Right lobe of liver (tissue), 6 donors: ENCODE data around the gene TXN2. TPM values are rescaled to one million over a fixed set of nuclear protein-coding genes. Genes with fewer than 3 reads are reported as not detected.

Experiments used
- ATAC-seq, 4 donors: fragments of 200-7000 bp; cut with Tn5 transposase; one replicate each; pipeline ENCODE4 v1.9.1; 2020; ENCODE audit warnings: mild to moderate bottlenecking in 4 of 4, moderate library complexity in 4 of 4
- DNase-seq, 3 donors: peaks; one replicate each; pipeline ENCODE4 v3.0.0-alpha.2; 2020
- H3K27ac ChIP-seq, 3 donors: fragments of 200-600 bp; one replicate each; pipeline ENCODE4 v1.8.0; 2022
- H3K27me3 ChIP-seq, 2 donors: fragments of 200-600 bp; one replicate each; pipeline ENCODE4 v1.8.0; 2022
- H3K36me3 ChIP-seq, 4 donors: fragments of 200-600 bp; sonication (generic) in 1 of 4; one replicate each; pipeline versions ENCODE4 v1.5.1 to v1.8.0; 2017 to 2022; ENCODE audit warnings: control low read depth in 1 of 4
- H3K4me1 ChIP-seq, 4 donors: fragments of 200-600 bp; sonication (generic) in 1 of 4; one replicate each; pipeline versions ENCODE4 v1.5.1 to v1.8.0; 2017 to 2022; ENCODE audit warnings: control low read depth in 1 of 4
- H3K4me3 ChIP-seq, 3 donors: fragments of 200-600 bp; one replicate each; pipeline ENCODE4 v1.8.0; 2022
- H3K9me3 ChIP-seq, 4 donors: fragments of 200-600 bp; sonication (generic) in 1 of 4; one replicate each; pipeline versions ENCODE4 v1.5.1 to v1.8.0; 2017 to 2022; ENCODE audit warnings: control low read depth in 1 of 4
- POLR2A ChIP-seq: fragments of 450-650 bp; IDR thresholded peaks from one replicate; pipeline ENCODE4 v1.6.1; 2017; ENCODE audit warnings: antibody characterized with exemption, mild to moderate bottlenecking
- WGBS: methylation state at CpG from one replicate; pipeline ENCODE4 v1.1.6; 2018; ENCODE audit warnings: low coverage, low lambda C conversion rate; ENCODE audit not compliant: insufficient coverage; ENCODE audit errors: missing lambda C conversion rate; 5-methylcytosine and 5-hydroxymethylcytosine counted together
- intact Hi-C, 2 donors: fragments of 100-400 bp; cut with DNase I; formaldehyde crosslinking; loops; one replicate each; pipeline versions ENCODE4 v1.11.2 to v1.14.1; 2022
- total RNA-seq, 6 experiments: library from RNA; depleted of rRNA in 2 of 6; stranded (reverse); fragments of >200 nt in 2 of 6; fragmentation: NEBNext Ultra II Directional in 3 of 6; extraction: Animal tissue kit (Norgen Biotek cat#: 25700) in 3 of 6; gene quantifications; one replicate each; pipeline versions ENCODE4 v1.1.0 to v1.2.4, GENCODE V29; 2016 to 2023
- TF ChIP-seq, protein P1 (sequence below), 4 donors: fragments of 200-600 bp in 3 of 4; fragments of 450-650 bp in 1 of 4; IDR thresholded peaks; one replicate each; pipeline versions ENCODE4 v1.5.1 to v1.8.0; 2016 to 2022; ENCODE audit warnings: antibody characterized with exemption in 4 of 4, mild to moderate bottlenecking in 2 of 4
- donor health status: DM: no; HTN: yes; CAD: no.
- donor health status: DM: no; HTN: no; CAD: no.
- donor health status: DM: no; HTN: no; CAD: no.
- donor health status: DM: no; HTN: yes; CAD: no.
- donor health status: DM: no; HTN: yes; CAD: no.

TXN2 gene
- total RNA-seq, 6 experiments from 2014 or later = 56.0 to 94.8 (median 67.2) TPM

GRCh38 chr22:36505998-36506635, 24.7 kb upstream of the TXN2 start:
- Histone ChIP-seq H3K27me3 (no peaks in the 10 kb centered on the region), H3K36me3 (peaks cover 0 to 8% (median 3%) of the 10 kb centered on the region in 4 donors), H3K4me1 (peaks cover 0 to 22% (median 4%) of the 10 kb centered on the region in 4 donors), H3K27ac (no peak overlapping the region), H3K4me3 (peak overlapping the region; percentile 59 to 63 (median 60)), H3K9me3 (no peaks in the 10 kb centered on the region)
- ATAC-seq (peak in 2 of 4 donors; percentile 1 to 3), DNase-seq (no peak)
- 96% methylated on average over 18 of the region's 60 CpGs for WGBS
- intact Hi-C loops = no loop called here
- no peak for TF ChIP-seq POLR2A
- TF ChIP-seq, protein P1, sequence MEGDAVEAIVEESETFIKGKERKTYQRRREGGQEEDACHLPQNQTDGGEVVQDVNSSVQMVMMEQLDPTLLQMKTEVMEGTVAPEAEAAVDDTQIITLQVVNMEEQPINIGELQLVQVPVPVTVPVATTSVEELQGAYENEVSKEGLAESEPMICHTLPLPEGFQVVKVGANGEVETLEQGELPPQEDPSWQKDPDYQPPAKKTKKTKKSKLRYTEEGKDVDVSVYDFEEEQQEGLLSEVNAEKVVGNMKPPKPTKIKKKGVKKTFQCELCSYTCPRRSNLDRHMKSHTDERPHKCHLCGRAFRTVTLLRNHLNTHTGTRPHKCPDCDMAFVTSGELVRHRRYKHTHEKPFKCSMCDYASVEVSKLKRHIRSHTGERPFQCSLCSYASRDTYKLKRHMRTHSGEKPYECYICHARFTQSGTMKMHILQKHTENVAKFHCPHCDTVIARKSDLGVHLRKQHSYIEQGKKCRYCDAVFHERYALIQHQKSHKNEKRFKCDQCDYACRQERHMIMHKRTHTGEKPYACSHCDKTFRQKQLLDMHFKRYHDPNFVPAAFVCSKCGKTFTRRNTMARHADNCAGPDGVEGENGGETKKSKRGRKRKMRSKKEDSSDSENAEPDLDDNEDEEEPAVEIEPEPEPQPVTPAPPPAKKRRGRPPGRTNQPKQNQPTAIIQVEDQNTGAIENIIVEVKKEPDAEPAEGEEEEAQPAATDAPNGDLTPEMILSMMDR (IDR thresholded peaks at IDR 0.05) = no peak

GRCh38 chr22:36497910-36498665, 16.6 kb upstream of the TXN2 start:
- Histone ChIP-seq H3K36me3 (no peaks in the 10 kb centered on the region), H3K9me3 (no peaks in the 10 kb centered on the region)
- 85% methylated on average over 9 of the region's 30 CpGs for WGBS

DNA sequence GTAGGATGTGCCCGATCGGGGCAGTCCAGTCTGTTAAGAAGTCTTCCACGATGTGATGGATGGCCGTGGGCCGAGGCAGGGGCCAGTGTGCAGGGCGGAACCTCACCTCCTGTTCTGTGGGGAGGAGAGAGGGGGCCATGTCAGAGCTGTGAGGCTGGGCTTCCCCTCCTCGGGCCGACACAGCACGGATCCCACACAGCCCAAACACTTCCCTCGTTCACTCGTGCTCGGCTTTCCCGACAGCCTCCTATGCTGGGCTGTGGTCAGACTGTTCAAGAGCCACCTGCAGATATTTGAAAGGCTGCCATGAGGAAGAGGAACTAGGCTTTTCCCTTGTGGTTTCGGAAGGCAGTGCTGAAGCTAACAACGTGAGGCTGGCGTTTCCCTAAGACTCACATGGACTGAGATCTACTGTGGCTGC, 12.3 kb upstream of the TXN2 start:
- peak; percentile 43 to 78 (median 55) for ATAC-seq
- intact Hi-C loops = no loop called here
- Histone ChIP-seq H3K27me3 (no peaks in the 10 kb centered on the region), H3K4me1 (no peaks in the 10 kb centered on the region), H3K9me3 (no peaks in the 10 kb centered on the region), H3K36me3 (peaks cover 0 to 10% (median 2%) of the 10 kb centered on the region in 4 donors), H3K4me3 (no peak overlapping the region), H3K27ac (no peak overlapping the region)
- DNase-seq = peak in 1 of 3 donors; percentile 63
- TF ChIP-seq POLR2A = no peak
- TF ChIP-seq, protein P1 (IDR thresholded peaks at IDR 0.05) = no peak
- WGBS = 33% methylated on average over 4 of the region's 16 CpGs

More at GRCh38 chr22:36497910-36498665, 16.6 kb upstream of the TXN2 start:
- ATAC-seq (no peak), DNase-seq (no peak)
- no peaks in the 10 kb centered on the region for H3K4me1 ChIP-seq
- no peak overlapping the region for H3K27ac ChIP-seq
- H3K4me3 ChIP-seq = no peak overlapping the region
- intact Hi-C loops = no loop called here
- no peaks in the 10 kb centered on the region for H3K27me3 ChIP-seq
- TF ChIP-seq POLR2A = no peak
- TF ChIP-seq, protein P1 (IDR thresholded peaks at IDR 0.05) = no peak

DNA sequence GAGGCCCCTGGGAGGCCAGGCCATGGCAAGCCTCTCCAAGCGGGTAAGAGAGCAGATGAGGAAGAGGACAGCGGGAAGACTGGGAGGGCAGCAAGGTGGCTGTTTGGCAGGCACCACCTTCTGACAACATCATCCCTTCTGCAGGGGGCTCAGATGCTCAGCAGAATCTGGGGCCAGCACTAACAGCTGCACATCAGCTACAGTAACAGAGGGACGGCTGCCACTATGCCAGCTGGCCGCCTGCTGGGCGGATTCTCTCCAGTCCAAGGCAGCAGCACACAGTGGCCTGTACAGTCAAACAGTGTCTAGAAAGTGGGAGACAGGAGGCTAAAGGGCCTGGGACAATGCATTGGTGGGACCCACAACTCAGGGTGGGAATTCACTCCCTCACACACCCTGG, 10.7 kb upstream of the TXN2 start:
- Histone ChIP-seq H3K9me3 (no peaks in the 10 kb centered on the region), H3K27me3 (no peaks in the 10 kb centered on the region), H3K4me1 (no peaks in the 10 kb centered on the region), H3K4me3 (no peak overlapping the region), H3K27ac (no peak overlapping the region), H3K36me3 (peaks cover 0 to 10% (median 2%) of the 10 kb centered on the region in 4 donors)
- intact Hi-C loops = no loop called here
- ATAC-seq (no peak), DNase-seq (no peak)
- no peak for TF ChIP-seq POLR2A
- TF ChIP-seq, protein P1 (IDR thresholded peaks at IDR 0.05) = no peak
- 100% methylated on average over 1 of the region's 5 CpGs for WGBS
